KOPT-K1 (cell line): ENCODE data around the gene SRPRB.
"Not testable (repeated sequence)": the region's sequence is repeated elsewhere in the genome, so short reads cannot be mapped to it uniquely, and the experiment has no call there.

Experiments used
- H3K27ac ChIP-seq: fragments of 200-600 bp; sonication (generic); 2 replicates; pipeline ENCODE4 v1.5.1; 2016; ENCODE audit warnings: antibody characterized with exemption, mild to moderate bottlenecking, low read depth, low read length; ENCODE audit not compliant: poor library complexity, severe bottlenecking
- H3K36me3 ChIP-seq: fragments of 200-600 bp; sonication (generic); 2 replicates; pipeline ENCODE4 v1.5.1; 2017; ENCODE audit warnings: antibody characterized with exemption, mild to moderate bottlenecking, low read length, moderate library complexity; ENCODE audit not compliant: insufficient read depth
- H3K9me3 ChIP-seq: fragments of 200-600 bp; sonication (generic); 2 replicates; pipeline ENCODE4 v1.5.1; 2017; ENCODE audit warnings: antibody characterized with exemption, low read length, mild to moderate bottlenecking; ENCODE audit not compliant: insufficient read depth, poor library complexity, severe bottlenecking

SRPRB gene

DNA sequence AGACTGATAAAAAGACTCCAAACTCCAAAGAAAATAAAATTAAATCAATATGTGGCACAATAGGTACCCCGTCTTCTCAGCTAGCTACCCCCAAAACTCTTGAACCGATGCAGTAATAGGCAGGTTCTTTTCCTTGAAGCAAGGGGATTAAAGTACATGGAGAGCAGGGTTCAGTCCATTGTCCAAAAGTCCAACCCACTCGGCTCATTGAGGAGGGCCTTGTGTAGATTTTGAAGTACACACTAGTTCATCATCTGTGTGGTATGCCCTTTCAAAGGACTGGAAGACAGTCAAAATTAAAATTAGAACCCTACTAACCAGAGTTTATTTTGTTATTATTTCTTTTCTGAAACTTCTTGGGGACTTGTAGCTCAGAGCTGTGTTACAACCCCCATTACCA is 36.1 kb upstream of the SRPRB start:
- Histone ChIP-seq H3K27ac (no peak overlapping the region), H3K9me3 (no peaks in the 10 kb centered on the region), H3K36me3 (no peaks in the 10 kb centered on the region)

DNA sequence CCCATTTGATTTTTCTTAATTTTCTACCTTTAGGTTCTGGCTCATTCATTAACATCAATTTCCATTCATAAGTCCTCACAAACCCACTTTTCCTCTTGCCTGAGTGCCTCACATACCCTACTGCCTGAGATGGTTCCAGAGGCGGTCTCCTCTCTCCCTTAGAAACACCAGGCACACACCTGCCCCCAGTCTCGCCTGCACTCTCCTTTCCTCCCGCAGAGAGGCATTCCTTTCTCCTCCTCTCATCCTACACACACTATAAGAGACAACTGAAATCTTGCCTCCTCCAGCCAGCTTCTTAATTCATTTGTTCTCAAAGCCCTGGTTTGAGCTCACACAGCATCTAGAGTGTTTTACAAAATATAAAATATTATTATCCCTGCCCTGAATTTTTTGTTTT is 31.9 kb upstream of the SRPRB start:
- H3K27ac ChIP-seq, result no peak overlapping the region
- no peaks in the 10 kb centered on the region for H3K36me3 ChIP-seq
- no peaks in the 10 kb centered on the region for H3K9me3 ChIP-seq

DNA sequence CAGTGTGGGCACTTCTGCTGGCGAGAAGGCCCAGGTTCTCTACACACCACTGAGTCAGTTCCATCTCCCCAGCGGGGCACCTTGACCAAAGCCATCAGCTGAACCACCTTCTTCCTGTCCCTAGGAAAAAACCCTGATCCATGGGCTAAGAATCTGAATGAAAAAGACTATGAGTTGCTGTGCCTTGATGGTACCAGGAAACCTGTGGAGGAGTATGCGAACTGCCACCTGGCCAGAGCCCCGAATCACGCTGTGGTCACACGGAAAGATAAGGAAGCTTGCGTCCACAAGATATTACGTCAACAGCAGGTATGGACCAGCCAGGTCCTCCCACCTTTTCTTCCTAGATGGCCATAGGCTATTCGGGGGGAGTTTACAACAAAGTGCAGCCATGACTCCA is 30.3 kb upstream of the SRPRB start:
- Histone ChIP-seq H3K27ac (no peak overlapping the region), H3K36me3 (no peaks in the 10 kb centered on the region), H3K9me3 (no peaks in the 10 kb centered on the region)

DNA sequence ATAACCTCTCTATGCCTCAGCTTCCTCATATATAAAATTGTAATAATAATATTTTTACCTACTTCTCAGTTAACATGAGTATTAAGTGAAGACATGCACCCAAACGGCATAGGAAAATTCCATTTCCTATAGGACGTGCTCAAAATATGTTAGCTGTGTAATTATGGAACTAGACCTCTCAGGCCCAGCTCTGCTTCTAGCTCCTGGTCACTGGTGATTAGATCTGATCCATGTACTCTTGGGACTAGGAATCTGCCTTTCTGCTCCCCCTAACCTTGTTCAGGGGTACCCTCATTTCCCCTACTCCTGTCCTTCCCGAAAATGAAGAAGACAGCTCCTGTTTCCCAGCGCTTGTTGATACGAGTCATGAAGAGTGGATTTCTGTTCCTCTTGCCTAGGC is 29.8 kb upstream of the SRPRB start:
- Histone ChIP-seq H3K9me3 (no peaks in the 10 kb centered on the region), H3K36me3 (no peaks in the 10 kb centered on the region), H3K27ac (no peak overlapping the region)

DNA sequence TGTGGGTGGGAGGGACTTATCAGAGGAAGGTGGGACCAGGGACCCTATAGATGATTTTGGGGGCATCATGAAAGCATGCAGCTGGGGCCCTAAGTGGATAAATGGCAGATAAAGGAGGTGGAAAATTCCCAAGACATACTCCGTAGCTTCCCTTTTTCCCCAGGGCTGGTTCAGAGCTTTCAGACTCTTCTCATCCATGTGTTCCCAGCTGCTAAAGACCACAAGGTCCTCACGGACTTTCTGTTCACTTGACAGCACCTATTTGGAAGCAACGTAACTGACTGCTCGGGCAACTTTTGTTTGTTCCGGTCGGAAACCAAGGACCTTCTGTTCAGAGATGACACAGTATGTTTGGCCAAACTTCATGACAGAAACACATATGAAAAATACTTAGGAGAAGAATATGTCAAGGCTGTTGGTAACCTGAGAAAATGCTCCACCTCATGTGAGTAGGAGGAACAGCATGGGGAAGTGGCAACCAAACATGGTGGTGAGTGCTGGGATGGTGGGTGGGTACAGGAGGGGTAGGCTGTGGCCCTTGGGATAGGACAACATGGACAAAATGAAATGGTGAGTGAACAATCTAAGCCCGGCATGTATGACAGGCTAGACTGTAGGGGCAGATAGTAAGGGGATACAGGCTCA is 28.7 kb upstream of the SRPRB start:
- Histone ChIP-seq H3K36me3 (no peaks in the 10 kb centered on the region), H3K27ac (no peak overlapping the region), H3K9me3 (no peaks in the 10 kb centered on the region)

DNA sequence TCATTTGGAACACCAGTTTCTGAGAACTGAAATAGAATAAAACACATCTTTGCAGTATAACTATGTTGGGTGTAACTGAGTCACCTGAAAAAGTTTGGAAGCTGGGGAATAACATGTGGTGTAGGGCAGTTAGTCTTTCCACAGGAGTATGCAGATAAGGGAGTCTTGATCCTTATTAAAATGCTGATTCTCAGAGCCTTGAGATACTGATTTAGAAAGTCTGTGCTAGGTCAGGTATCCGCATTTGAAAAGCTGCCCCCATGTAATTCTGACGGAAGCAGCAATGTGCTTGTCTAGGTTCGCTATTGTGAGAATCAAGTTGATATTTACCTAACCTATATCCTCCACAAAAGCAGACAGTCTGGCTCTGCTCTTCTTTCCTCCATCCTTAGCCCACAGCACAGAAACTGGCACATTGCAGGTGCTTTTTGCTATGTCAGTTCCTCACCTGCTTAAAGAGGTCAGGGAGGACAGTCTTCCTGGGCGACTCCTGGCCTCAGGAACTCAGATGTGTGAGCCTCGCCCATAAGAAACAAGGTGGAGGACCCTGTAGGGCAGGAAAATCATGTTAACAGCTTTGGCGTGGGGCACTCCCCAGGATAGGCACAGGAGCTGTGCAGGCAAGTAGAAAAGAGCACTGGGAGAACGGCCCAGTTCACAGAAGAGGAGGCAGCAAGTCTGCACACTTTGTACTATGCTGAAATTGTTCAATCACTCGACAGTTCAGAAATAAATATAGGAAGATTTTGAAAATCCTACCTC is 27.6 kb upstream of the SRPRB start:
- Histone ChIP-seq H3K36me3 (no peaks in the 10 kb centered on the region), H3K9me3 (no peaks in the 10 kb centered on the region), H3K27ac (no peak overlapping the region)

DNA sequence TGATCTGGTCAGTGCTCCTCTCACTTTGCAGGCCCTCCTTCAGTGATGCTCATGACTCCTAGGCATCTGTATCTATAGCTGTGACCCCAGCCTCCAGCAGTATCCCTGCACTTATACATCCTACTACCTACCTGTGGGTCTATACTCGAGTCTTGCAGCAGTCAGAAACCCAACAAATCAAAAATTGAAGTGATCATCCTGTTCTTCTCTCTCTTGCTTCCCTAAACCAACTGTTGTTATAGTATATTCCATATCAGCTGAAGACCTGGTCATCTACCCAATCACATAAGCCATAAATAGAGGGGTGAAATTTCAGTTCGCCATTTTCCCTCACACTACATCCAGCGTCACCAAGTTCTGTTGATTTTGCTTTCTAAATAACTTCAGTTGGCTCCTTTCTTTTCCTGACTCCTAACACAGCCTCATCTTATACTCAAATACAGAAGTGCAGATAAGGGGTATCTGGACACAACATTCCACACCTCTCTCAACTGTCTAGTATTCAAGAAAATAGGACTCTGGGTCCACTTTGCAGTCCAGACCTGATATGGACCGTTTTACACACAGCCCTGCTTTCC is 25.9 kb upstream of the SRPRB start:
- Histone ChIP-seq H3K27ac (no peak overlapping the region), H3K36me3 (no peaks in the 10 kb centered on the region), H3K9me3 (no peaks in the 10 kb centered on the region)

DNA sequence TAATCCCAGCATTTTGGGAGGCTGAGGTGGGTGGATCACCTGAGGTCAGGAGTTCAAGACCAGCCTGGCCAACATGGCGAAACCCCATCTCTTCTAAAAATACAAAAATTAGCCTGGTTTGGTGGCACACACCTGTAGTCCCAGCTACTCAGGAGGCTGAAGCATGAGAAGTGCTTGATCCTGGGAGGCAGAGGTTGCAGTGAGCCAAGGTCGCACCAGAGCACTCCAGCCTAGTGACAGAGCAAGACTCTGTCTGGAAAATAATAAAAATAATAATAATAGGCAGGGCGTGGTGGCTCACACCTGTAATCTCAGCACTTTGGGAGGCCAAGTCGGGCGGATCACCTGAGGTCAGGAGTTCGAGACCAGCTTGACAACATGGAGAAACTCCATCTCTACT is 24.9 kb upstream of the SRPRB start:
- H3K9me3 ChIP-seq, result not testable (repeated sequence)

DNA sequence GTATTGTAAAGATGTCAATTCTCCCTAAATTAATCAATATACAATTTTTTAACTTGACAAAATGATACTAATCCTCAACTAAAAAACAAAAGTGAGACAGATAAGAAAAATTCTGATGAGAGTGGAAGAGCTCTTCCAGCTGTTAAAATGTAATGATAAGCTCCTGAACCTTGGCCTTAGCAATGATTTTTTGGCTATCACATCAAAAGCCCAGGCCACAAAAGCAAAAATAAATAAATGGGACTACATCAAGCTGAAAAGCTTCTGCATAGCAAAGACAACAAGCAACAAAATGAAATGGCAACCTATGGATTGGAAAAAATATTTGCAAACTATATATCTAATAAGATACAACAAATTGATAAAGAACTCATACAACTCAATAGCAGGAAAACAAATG is 24.0 kb upstream of the SRPRB start:
- H3K36me3 ChIP-seq, result no peaks in the 10 kb centered on the region
- no peaks in the 10 kb centered on the region for H3K9me3 ChIP-seq
- no peak overlapping the region for H3K27ac ChIP-seq

More for the DNA sequence above, 24.9 kb upstream of the SRPRB start:
- not testable (repeated sequence) for H3K27ac ChIP-seq, H3K36me3 ChIP-seq

DNA sequence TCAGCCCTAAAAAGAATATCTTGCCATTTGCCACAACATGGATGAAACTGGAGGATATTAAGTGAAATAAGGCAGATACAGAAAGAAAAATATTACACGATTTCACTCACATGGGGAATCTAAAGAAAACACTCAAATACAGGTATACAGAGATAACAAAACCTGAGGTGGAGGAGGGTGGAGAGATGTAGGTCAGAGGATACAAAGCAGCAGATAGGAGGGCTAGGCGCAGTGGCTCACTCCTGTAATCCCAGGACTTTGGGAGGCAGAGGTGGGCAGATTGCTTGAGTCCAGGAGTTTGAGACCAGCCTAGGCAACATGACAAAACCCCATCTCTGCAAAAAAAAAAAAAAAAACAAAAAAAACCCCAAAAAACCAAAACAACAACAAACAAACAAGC is 23.2 kb upstream of the SRPRB start:
- H3K27ac ChIP-seq, result no peak overlapping the region

DNA sequence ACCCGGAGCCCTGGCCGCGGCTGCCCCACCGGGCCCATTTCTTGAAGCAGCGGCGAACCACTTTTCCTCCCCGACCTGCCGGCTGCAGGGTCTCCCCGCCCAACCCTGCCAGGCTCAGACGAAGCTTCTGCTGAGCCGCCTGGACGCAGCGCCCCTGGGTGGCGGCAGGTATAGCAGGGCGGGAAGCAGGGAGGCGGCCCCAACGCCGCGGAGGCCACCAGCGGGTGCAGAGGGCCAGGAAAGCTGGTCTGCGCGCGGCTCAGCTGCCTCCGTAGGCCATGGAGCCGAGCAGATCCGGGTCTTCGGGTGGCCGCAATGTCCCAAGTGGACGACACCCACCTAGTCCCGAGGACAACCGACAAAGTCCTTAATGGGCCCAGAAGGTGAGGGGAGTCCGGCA is 21.9 kb upstream of the SRPRB start:
- Histone ChIP-seq H3K36me3 (no peaks in the 10 kb centered on the region), H3K9me3 (no peaks in the 10 kb centered on the region), H3K27ac (no peak overlapping the region)

More for the DNA sequence above, 23.2 kb upstream of the SRPRB start:
- Histone ChIP-seq H3K36me3 (no peaks in the 10 kb centered on the region), H3K9me3 (no peaks in the 10 kb centered on the region)

DNA sequence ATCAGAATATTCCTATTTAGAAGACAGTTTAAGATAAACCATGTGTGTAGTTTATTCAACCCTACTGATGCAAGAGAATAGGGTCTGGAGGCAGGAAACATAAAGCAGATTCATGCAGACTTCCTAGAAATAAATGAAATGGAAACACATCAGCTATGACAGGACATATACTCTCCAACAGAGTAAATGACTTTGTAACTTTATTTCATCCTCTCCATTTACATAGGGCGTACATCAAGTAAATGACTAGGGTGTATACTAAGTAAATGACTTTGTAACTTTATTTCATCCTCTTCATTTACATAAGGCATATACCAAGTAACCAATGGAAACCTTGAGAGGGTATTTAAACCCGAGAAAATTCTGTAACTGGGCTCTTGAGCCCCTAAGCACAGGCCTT is 17.6 kb upstream of the SRPRB start:
- H3K9me3 ChIP-seq, result peaks cover 33% of the 10 kb centered on the region
- H3K36me3 ChIP-seq, result no peaks in the 10 kb centered on the region
- H3K27ac ChIP-seq, result no peak overlapping the region

GRCh38 chr3:133792171-133792763 is 13.3 kb upstream of the SRPRB start:
- H3K9me3 ChIP-seq, result peaks cover 65% of the 10 kb centered on the region
- no peaks in the 10 kb centered on the region for H3K36me3 ChIP-seq
- no peak overlapping the region for H3K27ac ChIP-seq

- H3K9me3 ChIP-seq, result peaks cover 37% of the 10 kb centered on the region
- no peak overlapping the region for H3K27ac ChIP-seq
Observed at GRCh38 chr3:133797396-133798105, 8.1 kb upstream of the SRPRB start.

More at GRCh38 chr3:133797396-133798105, 8.1 kb upstream of the SRPRB start:
- H3K36me3 ChIP-seq, result no peaks in the 10 kb centered on the region
